ENCODE results near the gene TYW1. TPM values are rescaled to one million over a fixed set of nuclear protein-coding genes. Genes with fewer than 3 reads are reported as not detected.
"Not testable (repeated sequence)": the region's sequence is repeated elsewhere in the genome, so short reads cannot be mapped to it uniquely, and the experiment has no call there.

The TYW1 gene
- total and polyA plus RNA-seq, 7 donors = 3.0 to 47.2 (median 14.3) TPM

GRCh38 chr7:67052161-67052560 lies 55.5 kb downstream of the TYW1 start:
- H3K4me3 ChIP-seq; H3K27me3 ChIP-seq; H3K27ac ChIP-seq; H3K9me3 ChIP-seq; intact Hi-C loops (cut with DNase I); DNase-seq; H3K4me1 ChIP-seq: not testable (repeated sequence)
- WGBS, 2 donors = 93% methylated on average over 2 of the region's 2 CpGs
- H3K36me3 ChIP-seq = peaks cover 0 to 11% (median 0%) of the 10 kb centered on the region in 4 donors

- 97 to 99% methylated on average over 2 of the region's 2 CpGs for WGBS, 2 donors
- Histone ChIP-seq H3K9me3 (no peaks in the 10 kb centered on the region), H3K27ac (no peak overlapping the region), H3K4me3 (no peak overlapping the region), H3K36me3 (peaks cover 0 to 12% (median 2%) of the 10 kb centered on the region in 4 donors), H3K4me1 (no peaks in the 10 kb centered on the region), H3K27me3 (no peaks in the 10 kb centered on the region)
- no peak for DNase-seq
- TF ChIP-seq POLR2A (IDR thresholded peaks at IDR 0.05) = no peak
- no peak for TF ChIP-seq EP300 (IDR thresholded peaks at IDR 0.05)
- TF ChIP-seq POLR2AphosphoS5 (IDR thresholded peaks at IDR 0.05) = no peak
- no peak for TF ChIP-seq CTCF (IDR thresholded peaks at IDR 0.05)
- intact Hi-C loops (cut with DNase I) = no loop called here
Measured at GRCh38 chr7:67056683-67057082, 60.0 kb downstream of the TYW1 start.

- intact Hi-C loops (cut with DNase I); H3K4me1 ChIP-seq; H3K4me3 ChIP-seq; DNase-seq; H3K27me3 ChIP-seq; H3K9me3 ChIP-seq; H3K27ac ChIP-seq: not testable (repeated sequence)
- H3K36me3 ChIP-seq = peaks cover 0 to 20% (median 2%) of the 10 kb centered on the region in 4 donors
- WGBS, 2 donors = 96 to 98% methylated on average over 4 of the region's 4 CpGs
Measured at GRCh38 chr7:67061321-67061720, 64.7 kb downstream of the TYW1 start.

GRCh38 chr7:67062802-67063201 lies 66.2 kb downstream of the TYW1 start:
- H3K27ac ChIP-seq; H3K4me3 ChIP-seq; H3K4me1 ChIP-seq; H3K27me3 ChIP-seq; H3K9me3 ChIP-seq; DNase-seq; intact Hi-C loops (cut with DNase I): not testable (repeated sequence)
- 95 to 96% methylated on average over 1 of the region's 1 CpG for WGBS, 2 donors
- H3K36me3 ChIP-seq = peaks cover 0 to 25% (median 2%) of the 10 kb centered on the region in 4 donors

GRCh38 chr7:67066950-67067622 lies 70.5 kb downstream of the TYW1 start:
- WGBS, 2 donors = 82 to 88% methylated on average over 9 of the region's 9 CpGs

GRCh38 chr7:67076120-67076519 lies 79.5 kb downstream of the TYW1 start:
- intact Hi-C loops (cut with DNase I); DNase-seq; H3K9me3 ChIP-seq; H3K27me3 ChIP-seq; H3K4me1 ChIP-seq; H3K4me3 ChIP-seq; H3K27ac ChIP-seq: not testable (repeated sequence)
- whole genome bisulfite sequencing, 2 donors = 97 to 98% methylated on average over 2 of the region's 2 CpGs
- peaks cover 0 to 25% (median 2%) of the 10 kb centered on the region in 4 donors for H3K36me3 ChIP-seq

More at GRCh38 chr7:67066950-67067622, 70.5 kb downstream of the TYW1 start:
- DNase-seq; H3K4me3 ChIP-seq; H3K27me3 ChIP-seq; intact Hi-C loops (cut with DNase I); H3K27ac ChIP-seq; H3K4me1 ChIP-seq; H3K9me3 ChIP-seq: not testable (repeated sequence)
- H3K36me3 ChIP-seq = peaks cover 0 to 42% (median 6%) of the 10 kb centered on the region in 4 donors

GRCh38 chr7:67082880-67083279 lies 86.2 kb downstream of the TYW1 start:
- intact Hi-C loops (cut with DNase I) = not testable (repeated sequence)
- 96 to 98% methylated on average over 4 of the region's 4 CpGs for WGBS, 2 donors

GRCh38 chr7:67089261-67089660 lies 92.6 kb downstream of the TYW1 start:
- H3K4me3 ChIP-seq; H3K4me1 ChIP-seq; H3K27ac ChIP-seq; H3K36me3 ChIP-seq; intact Hi-C loops (cut with DNase I); H3K27me3 ChIP-seq; H3K9me3 ChIP-seq; DNase-seq: not testable (repeated sequence)
- WGBS, 2 donors = 40 to 87% methylated on average over 10 of the region's 10 CpGs

More at GRCh38 chr7:67082880-67083279, 86.2 kb downstream of the TYW1 start:
- H3K27me3 ChIP-seq, H3K4me1 ChIP-seq, H3K27ac ChIP-seq, H3K9me3 ChIP-seq, H3K4me3 ChIP-seq, DNase-seq, H3K36me3 ChIP-seq: not testable (repeated sequence)

- H3K4me1 ChIP-seq; intact Hi-C loops (cut with DNase I); H3K4me3 ChIP-seq; H3K36me3 ChIP-seq; H3K27ac ChIP-seq; H3K9me3 ChIP-seq; H3K27me3 ChIP-seq; DNase-seq: not testable (repeated sequence)
- WGBS, 2 donors = 92% methylated on average over 1 of the region's 2 CpGs; no CpG with 5 or more reads in 1 of the 2 donors
Measured at GRCh38 chr7:67091053-67091452, 94.4 kb downstream of the TYW1 start.

- H3K4me1 ChIP-seq; intact Hi-C loops (cut with DNase I); DNase-seq; H3K9me3 ChIP-seq; H3K4me3 ChIP-seq; H3K27me3 ChIP-seq; H3K27ac ChIP-seq: not testable (repeated sequence)
- H3K36me3 ChIP-seq = peaks cover 0 to 16% (median 0%) of the 10 kb centered on the region in 4 donors
- WGBS, 2 donors = no CpG with 5 or more reads among the region's 1 CpG
Measured at GRCh38 chr7:67098031-67098430, 101.4 kb downstream of the TYW1 start.

- H3K9me3 ChIP-seq; H3K4me1 ChIP-seq; H3K4me3 ChIP-seq; intact Hi-C loops (cut with DNase I); DNase-seq; H3K27ac ChIP-seq; H3K27me3 ChIP-seq: not testable (repeated sequence)
- WGBS, 2 donors = 90 to 95% methylated on average over 5 of the region's 5 CpGs
- peaks cover 0 to 16% (median 0%) of the 10 kb centered on the region in 4 donors for H3K36me3 ChIP-seq
Measured at GRCh38 chr7:67099406-67099805, 102.8 kb downstream of the TYW1 start.

- H3K9me3 ChIP-seq; H3K4me3 ChIP-seq; intact Hi-C loops (cut with DNase I); H3K4me1 ChIP-seq; H3K27me3 ChIP-seq; DNase-seq; H3K27ac ChIP-seq: not testable (repeated sequence)
- H3K36me3 ChIP-seq = peaks cover 0 to 12% (median 0%) of the 10 kb centered on the region in 4 donors
- 94% methylated on average over 6 of the region's 6 CpGs for WGBS, 2 donors
Measured at GRCh38 chr7:67100038-67100437, 103.4 kb downstream of the TYW1 start.
